Esophagus (tissue), 2 donors: ENCODE results near the gene AKT1S1. TPM values are rescaled to one million over a fixed set of nuclear protein-coding genes. Genes with fewer than 3 reads are reported as not detected.

ENCODE experiments used
- H3K27ac ChIP-seq, 2 donors: one replicate each; pipeline ENCODE4 v1.5.1; 2013; ENCODE audit warnings: low read depth in 2 of 2, mild to moderate bottlenecking in 2 of 2, inconsistent platforms in 1 of 2, low read length in 1 of 2, moderate library complexity in 1 of 2
- H3K27me3 ChIP-seq, 2 donors: one replicate each; pipeline ENCODE4 v1.6.1; 2013; ENCODE audit warnings: low read length in 2 of 2, control low read depth in 1 of 2, mild to moderate bottlenecking in 1 of 2; ENCODE audit not compliant: insufficient read depth in 2 of 2, control insufficient read depth in 1 of 2
- H3K36me3 ChIP-seq, 2 donors: one replicate each; pipeline ENCODE4 v1.6.1; 2013; ENCODE audit warnings: low read length in 1 of 2; ENCODE audit not compliant: control insufficient read depth in 2 of 2, insufficient read depth in 2 of 2
- H3K4me1 ChIP-seq, 2 donors: one replicate each; pipeline ENCODE4 v1.6.1; 2013; ENCODE audit warnings: low read length in 1 of 2; ENCODE audit not compliant: control insufficient read depth in 2 of 2, insufficient read depth in 2 of 2
- H3K4me3 ChIP-seq, 2 donors: one replicate each; pipeline ENCODE4 v1.5.1; 2013; ENCODE audit warnings: low read length in 2 of 2, mild to moderate bottlenecking in 2 of 2, low read depth in 1 of 2, moderate library complexity in 1 of 2
- H3K9me3 ChIP-seq, 2 donors: one replicate each; pipeline ENCODE4 v1.6.1; 2013; ENCODE audit warnings: mild to moderate bottlenecking in 2 of 2, low read depth in 1 of 2, low read length in 1 of 2, moderate library complexity in 1 of 2; ENCODE audit not compliant: control insufficient read depth in 2 of 2, insufficient read depth in 1 of 2
- WGBS, 2 donors: extraction: QIAGEN DNeasy Blood & Tissue Kit; methylation state at CpG; one replicate each; pipeline ENCODE4 v1.1.7; 2013; 5-methylcytosine and 5-hydroxymethylcytosine counted together
- polyA plus RNA-seq, 2 donors: library from polyadenylated mRNA; stranded (reverse); fragments of 200-250 nt; gene quantifications; one replicate each; pipeline ENCODE4 v1.2.3, GENCODE V29; 2013
- donor health status: healthy with polysubstance abuse.
- donor health status: Bipolar disorder and iron deficiency.

Gene AKT1S1
- polyA plus RNA-seq, 2 donors = 33.8 to 46.9 TPM

DNA sequence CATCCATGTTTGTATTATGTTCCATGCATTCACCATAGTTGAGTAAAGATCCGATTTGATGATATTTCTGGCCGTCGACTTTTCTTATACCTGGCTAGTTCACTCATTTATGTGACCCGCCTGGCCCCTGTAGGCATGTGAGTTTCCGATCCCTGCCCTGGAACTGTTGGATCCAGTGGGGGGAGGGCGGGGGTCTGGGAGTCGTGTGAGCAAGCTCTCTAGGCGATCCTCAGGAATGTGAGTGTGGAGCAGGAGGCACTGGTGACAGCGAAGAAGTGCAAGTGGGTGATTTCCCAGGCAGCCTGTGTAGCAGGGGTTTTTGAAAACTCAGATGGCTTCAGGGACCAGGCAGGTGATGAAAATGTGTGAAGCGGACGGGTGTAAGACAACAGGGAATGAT lies 36.8 kb downstream of the AKT1S1 start:
- peaks cover 12 to 16% of the 10 kb centered on the region in 2 donors for H3K36me3 ChIP-seq
- 88 to 94% methylated on average over 11 of the region's 11 CpGs for WGBS, 2 donors
- H3K4me1 ChIP-seq = no peaks in the 10 kb centered on the region
- no peak overlapping the region for H3K27ac ChIP-seq
- no peak overlapping the region for H3K4me3 ChIP-seq
- no peaks in the 10 kb centered on the region for H3K9me3 ChIP-seq
- no peaks in the 10 kb centered on the region for H3K27me3 ChIP-seq

DNA sequence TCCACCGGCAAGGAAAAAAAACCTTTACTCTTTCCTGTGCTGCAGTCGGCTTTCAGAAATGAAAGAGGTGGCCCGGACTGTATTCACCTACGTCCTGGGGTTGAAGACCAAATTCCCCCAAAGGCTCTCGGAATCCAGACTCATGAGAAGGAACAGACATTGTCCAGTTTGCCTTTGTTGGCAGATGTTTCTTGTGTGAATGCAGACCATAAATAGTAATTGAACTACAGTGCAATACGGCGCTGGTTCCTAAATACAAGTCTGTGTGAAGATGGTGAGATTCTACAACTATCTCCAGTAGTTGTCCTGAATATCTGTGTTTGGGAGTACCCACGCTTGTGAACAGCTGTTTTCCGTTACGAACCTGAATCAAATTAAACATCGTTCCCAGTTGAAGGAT lies 37.4 kb downstream of the AKT1S1 start:
- no peak overlapping the region for H3K4me3 ChIP-seq
- no peak overlapping the region for H3K27ac ChIP-seq
- H3K9me3 ChIP-seq = no peaks in the 10 kb centered on the region
- no peaks in the 10 kb centered on the region for H3K27me3 ChIP-seq
- peaks cover 12 to 22% of the 10 kb centered on the region in 2 donors for H3K36me3 ChIP-seq
- 92 to 94% methylated on average over 11 of the region's 11 CpGs for WGBS, 2 donors
- H3K4me1 ChIP-seq = no peaks in the 10 kb centered on the region

DNA sequence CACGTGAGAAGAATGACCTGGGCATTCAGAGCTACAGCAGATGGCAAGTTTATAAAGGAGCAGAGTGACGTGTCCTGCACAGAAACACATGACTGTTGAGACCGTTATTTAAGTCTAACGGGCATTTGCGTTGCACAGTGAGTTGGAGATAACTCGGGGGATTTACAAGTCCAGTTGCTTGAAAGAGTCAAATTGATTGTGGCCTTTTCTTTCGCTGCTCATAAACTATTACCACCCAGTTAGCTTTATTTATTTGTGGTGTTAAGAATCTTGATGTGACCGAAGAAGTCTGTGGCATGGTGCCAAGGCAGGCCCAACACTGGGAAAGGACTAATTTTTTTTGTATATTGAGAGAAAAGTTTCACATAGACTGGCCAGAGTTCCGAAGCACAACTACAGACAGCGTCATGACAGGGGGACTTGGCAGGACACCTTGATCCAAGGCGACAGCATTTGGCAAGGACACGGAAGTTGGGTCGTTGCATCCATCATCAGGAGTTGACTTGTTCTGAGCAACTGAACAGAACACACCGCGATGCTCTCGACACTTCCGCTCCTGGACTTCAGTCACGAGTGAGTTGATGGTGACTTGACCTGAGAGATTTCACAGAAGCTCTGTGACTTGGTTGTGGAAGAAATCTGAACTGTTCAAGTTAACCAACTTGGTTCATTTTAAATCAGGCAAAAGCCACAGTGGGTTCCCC lies 38.1 kb downstream of the AKT1S1 start:
- WGBS, 2 donors = 88 to 89% methylated on average over 18 of the region's 18 CpGs
- no peaks in the 10 kb centered on the region for H3K27me3 ChIP-seq
- H3K4me1 ChIP-seq = no peaks in the 10 kb centered on the region
- peaks cover 18 to 29% of the 10 kb centered on the region in 2 donors for H3K36me3 ChIP-seq
- H3K27ac ChIP-seq = no peak overlapping the region
- no peak overlapping the region for H3K4me3 ChIP-seq
- H3K9me3 ChIP-seq = no peaks in the 10 kb centered on the region

DNA sequence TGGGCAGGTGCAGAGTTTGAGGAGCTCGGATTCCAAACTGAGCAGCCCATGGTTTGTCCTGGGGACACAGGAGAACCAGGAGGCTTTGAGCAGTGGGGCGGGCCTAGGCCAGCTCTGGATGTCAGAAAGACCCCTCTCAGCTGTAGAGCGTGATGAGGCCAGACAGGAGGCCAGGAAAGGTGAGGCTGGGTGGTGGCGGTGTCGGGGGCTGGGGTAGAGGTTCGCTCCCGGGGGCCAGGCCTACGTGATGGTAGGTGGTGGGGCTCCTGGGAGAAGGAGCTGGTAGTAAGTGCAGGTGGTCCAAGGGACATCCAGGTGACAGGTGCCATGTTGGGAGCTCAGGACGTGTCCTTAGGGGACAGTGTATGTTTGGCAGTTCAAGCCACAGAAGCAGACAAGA lies 39.7 kb downstream of the AKT1S1 start:
- WGBS, 2 donors = 96% methylated on average over 9 of the region's 9 CpGs
- no peaks in the 10 kb centered on the region for H3K4me1 ChIP-seq
- H3K36me3 ChIP-seq = peaks cover 20 to 41% of the 10 kb centered on the region in 2 donors
- no peaks in the 10 kb centered on the region for H3K9me3 ChIP-seq
- no peak overlapping the region for H3K4me3 ChIP-seq
- no peaks in the 10 kb centered on the region for H3K27me3 ChIP-seq
- H3K27ac ChIP-seq = no peak overlapping the region

DNA sequence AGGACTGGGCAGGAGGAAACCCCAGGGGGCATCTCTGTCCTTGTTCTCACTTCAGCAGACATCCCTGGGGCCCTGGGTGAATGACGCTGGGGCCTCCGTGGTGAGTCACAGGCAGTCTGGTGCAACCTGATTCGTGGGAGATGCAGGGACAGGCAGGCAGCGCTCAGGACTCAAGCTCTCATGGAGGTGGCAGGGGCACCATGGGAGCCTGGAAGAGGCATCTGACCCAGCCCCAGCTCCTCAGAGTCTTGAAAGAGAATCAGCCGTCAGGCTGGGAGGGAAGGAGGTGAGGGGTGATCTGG lies 40.2 kb downstream of the AKT1S1 start:
- Histone ChIP-seq H3K9me3 (no peaks in the 10 kb centered on the region), H3K27me3 (no peaks in the 10 kb centered on the region), H3K4me1 (no peaks in the 10 kb centered on the region), H3K36me3 (peaks cover 20 to 45% of the 10 kb centered on the region in 2 donors), H3K27ac (no peak overlapping the region), H3K4me3 (no peak overlapping the region)
- WGBS, 2 donors = 86 to 92% methylated on average over 5 of the region's 5 CpGs

DNA sequence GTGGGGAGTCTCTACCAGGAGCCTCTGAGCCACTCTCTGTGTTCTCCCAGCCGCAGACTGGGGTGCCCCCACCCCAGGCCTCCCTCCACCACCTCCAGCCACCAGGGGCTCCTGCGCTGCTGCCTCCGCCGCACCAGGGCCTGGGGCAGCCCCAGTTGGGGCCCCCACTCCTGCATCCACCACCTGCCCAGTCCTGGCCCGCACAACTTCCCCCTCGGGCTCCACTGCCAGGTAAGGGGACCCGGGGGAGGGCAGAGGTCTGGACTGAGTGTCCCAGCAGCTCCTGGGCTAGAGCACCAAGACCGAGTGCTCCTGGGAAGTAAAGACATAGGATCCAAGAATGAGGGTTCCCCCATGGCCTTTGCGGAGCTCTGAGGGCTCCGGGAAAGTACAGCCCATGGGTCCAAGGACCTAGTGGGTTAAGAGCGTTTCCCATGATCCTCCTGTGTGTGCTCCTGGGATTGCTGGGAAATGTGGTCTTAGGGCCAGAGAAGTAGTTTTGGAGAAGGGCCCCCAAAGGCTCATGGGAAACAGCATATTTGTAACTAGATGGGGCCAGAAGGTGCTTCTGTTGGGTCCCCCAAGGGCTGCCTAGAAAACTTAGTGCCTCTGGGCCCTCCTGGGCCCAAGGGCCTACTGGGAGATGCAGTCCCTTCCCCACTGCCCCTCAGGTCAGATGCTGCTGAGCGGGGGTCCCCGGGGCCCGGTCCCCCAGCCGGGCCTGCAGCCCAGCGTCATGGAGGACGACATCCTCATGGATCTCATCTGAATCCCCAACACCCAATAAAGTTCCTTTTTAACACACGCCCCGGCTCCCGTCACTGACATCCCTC lies 40.8 kb downstream of the AKT1S1 start:
- peaks cover 23 to 48% of the 10 kb centered on the region in 2 donors for H3K36me3 ChIP-seq
- H3K27ac ChIP-seq = no peak overlapping the region
- no peak overlapping the region for H3K4me3 ChIP-seq
- H3K4me1 ChIP-seq = no peaks in the 10 kb centered on the region
- H3K9me3 ChIP-seq = no peaks in the 10 kb centered on the region
- WGBS, 2 donors = 95 to 96% methylated on average over 18 to 20 of the region's 20 CpGs
- no peaks in the 10 kb centered on the region for H3K27me3 ChIP-seq

DNA sequence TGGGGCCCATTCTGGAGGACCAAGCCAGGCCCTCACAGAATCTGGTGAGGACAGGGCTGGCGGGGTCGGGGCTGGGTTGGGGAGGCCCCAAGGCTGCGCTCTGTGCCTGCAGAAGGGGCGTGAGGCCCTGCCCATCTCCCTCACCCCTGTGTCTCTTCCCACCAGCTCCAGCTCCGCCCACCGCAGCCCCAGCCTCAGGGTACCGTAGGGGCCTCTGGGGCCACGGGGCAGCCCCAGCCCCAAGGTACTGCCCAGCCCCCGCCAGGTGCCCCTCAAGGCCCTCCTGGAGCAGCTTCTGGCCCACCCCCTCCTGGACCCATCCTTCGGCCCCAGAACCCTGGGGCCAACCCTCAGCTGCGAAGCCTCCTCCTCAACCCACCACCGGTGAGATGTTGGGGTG lies 41.6 kb downstream of the AKT1S1 start:
- Histone ChIP-seq H3K27me3 (no peaks in the 10 kb centered on the region), H3K9me3 (no peaks in the 10 kb centered on the region), H3K4me1 (no peaks in the 10 kb centered on the region), H3K36me3 (peaks cover 24 to 53% of the 10 kb centered on the region in 2 donors), H3K4me3 (no peak overlapping the region), H3K27ac (no peak overlapping the region)
- 97% methylated on average over 12 of the region's 12 CpGs for WGBS, 2 donors

DNA sequence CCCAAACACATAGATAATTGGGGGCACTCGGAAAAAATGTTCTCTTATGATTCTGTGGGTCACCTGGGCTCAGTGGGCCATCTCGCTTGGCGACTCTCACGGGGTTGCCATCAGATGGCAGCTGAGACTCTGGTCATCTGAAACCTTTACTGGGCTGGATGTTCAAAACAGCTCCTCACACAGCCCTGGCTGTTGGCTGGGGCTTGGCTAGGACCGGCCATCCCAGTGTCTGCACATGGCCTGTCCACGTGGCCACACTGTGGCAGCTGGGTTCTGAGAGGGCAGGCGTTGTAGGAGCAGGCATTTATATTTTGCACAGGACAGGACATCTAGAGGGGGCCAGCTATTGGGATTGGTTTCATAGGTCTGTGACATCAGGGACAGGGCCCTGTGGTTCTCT lies 43.6 kb downstream of the AKT1S1 start:
- H3K27me3 ChIP-seq = no peaks in the 10 kb centered on the region
- no peaks in the 10 kb centered on the region for H3K4me1 ChIP-seq
- H3K4me3 ChIP-seq = no peak overlapping the region
- 91 to 92% methylated on average over 7 of the region's 7 CpGs for WGBS, 2 donors
- no peaks in the 10 kb centered on the region for H3K9me3 ChIP-seq
- no peak overlapping the region for H3K27ac ChIP-seq
- H3K36me3 ChIP-seq = peaks cover 19 to 66% of the 10 kb centered on the region in 2 donors

DNA sequence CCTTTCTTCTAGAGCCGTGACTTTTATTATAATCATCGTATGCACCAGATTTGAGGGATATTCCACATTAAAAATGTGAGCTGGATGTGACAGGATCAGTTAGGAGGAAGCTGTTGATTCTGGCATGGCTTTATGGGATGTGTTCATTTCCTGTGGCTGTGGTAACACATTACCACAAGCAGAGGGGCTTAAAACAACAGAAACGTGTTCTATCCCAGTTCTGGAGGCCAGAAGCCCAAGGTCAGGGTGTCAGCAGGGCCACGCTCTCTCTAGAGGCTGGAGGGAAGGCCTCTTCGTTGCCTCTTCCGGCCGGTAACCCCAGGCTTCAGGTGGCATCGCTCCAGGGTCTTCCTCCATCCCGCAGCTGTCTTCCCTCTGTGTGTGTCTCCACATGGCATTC lies 44.6 kb downstream of the AKT1S1 start:
- WGBS, 2 donors = 71 to 72% methylated on average over 7 to 9 of the region's 9 CpGs
- no peaks in the 10 kb centered on the region for H3K27me3 ChIP-seq
- no peak overlapping the region for H3K4me3 ChIP-seq
- no peaks in the 10 kb centered on the region for H3K9me3 ChIP-seq
- no peaks in the 10 kb centered on the region for H3K4me1 ChIP-seq
- H3K27ac ChIP-seq = no peak overlapping the region
- peaks cover 19 to 65% of the 10 kb centered on the region in 2 donors for H3K36me3 ChIP-seq

DNA sequence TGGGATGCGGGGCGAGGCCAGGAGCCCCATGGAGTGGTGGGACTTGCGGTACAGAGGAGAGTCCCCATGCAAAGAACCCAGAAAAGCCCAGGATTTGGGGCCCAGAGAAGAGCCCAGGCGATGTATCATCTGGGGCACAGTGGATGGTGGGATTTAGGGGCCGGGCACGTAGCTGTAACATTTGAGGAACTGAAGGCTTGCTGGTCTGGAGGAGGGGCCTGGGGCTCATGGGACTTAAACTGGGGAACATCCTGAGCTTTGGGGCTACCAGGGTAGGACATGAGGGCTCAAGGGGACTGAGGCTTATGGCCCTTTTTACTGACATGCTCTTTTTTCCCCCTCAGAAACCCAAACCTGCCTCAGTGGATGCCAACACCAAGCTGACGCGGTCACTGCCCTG lies 45.6 kb downstream of the AKT1S1 start:
- H3K4me3 ChIP-seq = no peak overlapping the region
- no peaks in the 10 kb centered on the region for H3K4me1 ChIP-seq
- peaks cover 19 to 66% of the 10 kb centered on the region in 2 donors for H3K36me3 ChIP-seq
- no peaks in the 10 kb centered on the region for H3K9me3 ChIP-seq
- WGBS, 2 donors = 96 to 97% methylated on average over 8 of the region's 8 CpGs
- no peaks in the 10 kb centered on the region for H3K27me3 ChIP-seq
- H3K27ac ChIP-seq = no peak overlapping the region
